Measurements from ENCODE around the gene MRPS15.

GRCh38 chr1:36463463-36463802 is 751 bp downstream of the MRPS15 start:
- TF ChIP-seq POLR2AphosphoS5 (IDR thresholded peaks at IDR 0.05) (no peak), POLR2A (IDR thresholded peaks at IDR 0.05) (no peak)
- TF ChIP-seq, protein P1, sequence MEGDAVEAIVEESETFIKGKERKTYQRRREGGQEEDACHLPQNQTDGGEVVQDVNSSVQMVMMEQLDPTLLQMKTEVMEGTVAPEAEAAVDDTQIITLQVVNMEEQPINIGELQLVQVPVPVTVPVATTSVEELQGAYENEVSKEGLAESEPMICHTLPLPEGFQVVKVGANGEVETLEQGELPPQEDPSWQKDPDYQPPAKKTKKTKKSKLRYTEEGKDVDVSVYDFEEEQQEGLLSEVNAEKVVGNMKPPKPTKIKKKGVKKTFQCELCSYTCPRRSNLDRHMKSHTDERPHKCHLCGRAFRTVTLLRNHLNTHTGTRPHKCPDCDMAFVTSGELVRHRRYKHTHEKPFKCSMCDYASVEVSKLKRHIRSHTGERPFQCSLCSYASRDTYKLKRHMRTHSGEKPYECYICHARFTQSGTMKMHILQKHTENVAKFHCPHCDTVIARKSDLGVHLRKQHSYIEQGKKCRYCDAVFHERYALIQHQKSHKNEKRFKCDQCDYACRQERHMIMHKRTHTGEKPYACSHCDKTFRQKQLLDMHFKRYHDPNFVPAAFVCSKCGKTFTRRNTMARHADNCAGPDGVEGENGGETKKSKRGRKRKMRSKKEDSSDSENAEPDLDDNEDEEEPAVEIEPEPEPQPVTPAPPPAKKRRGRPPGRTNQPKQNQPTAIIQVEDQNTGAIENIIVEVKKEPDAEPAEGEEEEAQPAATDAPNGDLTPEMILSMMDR (IDR thresholded peaks at IDR 0.05 in 8 of 11, conservative IDR thresholded peaks at IDR 0.05 in 3 of 11) = no peak

Measured in spleen (tissue), 7 donors.